Fibroblast of upper back skin (primary cell): Measurements from ENCODE around the gene AP1G2.
"Not testable (repeated sequence)": the region's sequence is repeated elsewhere in the genome, so short reads cannot be mapped to it uniquely, and the experiment has no call there.

Experiments used
- DNase-seq: peaks from one replicate; pipeline ENCODE4 v3.0.0-alpha.2; 2013

The AP1G2 gene

GRCh38 chr14:23555882-23556699 is 11.5 kb downstream of the AP1G2 start, which contains the start of gene THTPA:
TSS of gene THTPA (plus strand) at chr14:23556271. CDS start at chr14:23556758, 487 bp downstream.
- DNase-seq: peak; percentile 87

DNA sequence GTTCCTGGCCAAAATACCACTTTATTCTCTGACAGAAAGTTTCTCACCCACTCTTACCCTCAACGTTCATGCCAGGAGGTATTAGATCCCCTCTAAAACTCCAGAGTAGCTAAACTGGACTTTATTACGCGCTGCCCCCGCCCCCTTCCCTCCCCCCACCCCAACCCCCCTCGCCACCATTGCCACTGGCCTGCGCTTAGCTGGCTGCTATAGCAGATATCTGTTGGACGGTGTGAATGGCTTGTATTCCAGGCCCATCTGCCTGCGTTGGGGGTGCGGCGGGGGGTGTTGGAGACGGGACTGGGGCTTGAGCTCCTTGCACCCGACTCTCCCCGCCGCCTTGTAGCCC is 12.1 kb downstream of the AP1G2 start:
- no peak for DNase-seq

DNA sequence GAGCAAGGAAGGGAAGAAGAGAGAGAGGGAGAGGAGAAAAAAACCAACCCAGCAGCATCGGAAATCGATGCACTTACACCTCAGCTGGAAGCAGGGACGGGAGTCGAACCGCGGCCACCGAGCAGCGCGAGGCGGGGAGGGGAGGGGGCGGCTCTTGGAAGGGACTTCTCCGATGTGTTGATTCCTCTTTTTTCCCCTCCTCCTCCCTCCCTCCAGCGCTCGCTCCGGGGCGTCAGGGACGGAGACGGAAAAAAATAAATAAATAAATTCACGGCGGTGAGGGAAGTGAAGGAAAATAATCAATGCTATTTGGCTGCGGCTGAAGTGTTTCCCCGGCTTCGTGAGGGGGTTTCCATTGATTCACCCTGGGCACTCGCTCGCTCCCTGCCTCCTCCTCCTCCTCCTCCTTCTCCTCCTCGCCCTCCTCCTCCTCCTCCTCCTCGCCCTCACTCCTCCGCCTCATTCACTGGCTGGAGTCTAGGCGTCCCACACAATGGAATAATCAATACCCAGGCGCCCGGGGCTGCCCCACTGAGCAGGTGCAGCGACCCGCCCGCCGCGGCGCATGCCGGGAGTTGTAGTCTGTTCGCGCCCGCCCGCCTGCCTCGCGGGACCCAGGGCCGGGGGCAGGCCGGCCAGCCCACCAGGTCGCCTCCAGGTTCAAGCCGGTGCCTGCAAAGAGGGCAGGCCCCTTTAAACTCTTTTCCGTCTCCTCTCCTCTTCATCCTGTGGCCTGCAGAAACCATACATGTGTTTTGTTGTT is 16.1 kb downstream of the AP1G2 start, which contains the start of gene ZFHX2:
Gene ZFHX2, minus strand, starts transcription at position 500 of the 763 bp plus-strand sequence. CDS start 16,440 bp downstream, outside the sequence.
- DNase-seq: peak; percentile 42

DNA sequence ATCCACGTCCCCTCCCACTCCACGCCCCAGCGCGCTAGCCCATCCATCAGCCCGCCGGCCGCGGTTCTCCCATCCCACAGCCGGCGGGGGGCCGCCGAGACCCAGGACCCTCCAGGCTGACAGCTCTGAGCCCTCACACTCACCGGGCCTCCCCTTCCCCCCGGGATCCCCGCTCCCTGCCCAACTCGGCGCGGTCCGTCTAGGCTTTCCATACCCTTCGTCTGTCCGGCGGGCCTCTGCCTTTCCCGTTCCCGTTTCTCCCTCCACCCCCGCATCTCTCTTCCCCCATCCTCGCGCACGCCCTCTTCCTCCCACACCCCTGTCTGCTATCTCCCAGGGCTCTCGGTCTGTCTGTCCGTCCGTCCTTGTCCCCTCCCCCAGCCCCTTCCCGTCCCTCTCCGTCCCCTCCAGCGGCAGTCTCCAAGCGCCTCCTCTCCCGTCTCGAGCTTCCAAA is 16.8 kb downstream of the AP1G2 start:
- DNase-seq: no peak

- no peak for DNase-seq
Observed at GRCh38 chr14:23550131-23550811, 17.3 kb downstream of the AP1G2 start.

- peak; percentile 70 for DNase-seq
Observed at GRCh38 chr14:23548351-23549318, 19.0 kb downstream of the AP1G2 start.

DNA sequence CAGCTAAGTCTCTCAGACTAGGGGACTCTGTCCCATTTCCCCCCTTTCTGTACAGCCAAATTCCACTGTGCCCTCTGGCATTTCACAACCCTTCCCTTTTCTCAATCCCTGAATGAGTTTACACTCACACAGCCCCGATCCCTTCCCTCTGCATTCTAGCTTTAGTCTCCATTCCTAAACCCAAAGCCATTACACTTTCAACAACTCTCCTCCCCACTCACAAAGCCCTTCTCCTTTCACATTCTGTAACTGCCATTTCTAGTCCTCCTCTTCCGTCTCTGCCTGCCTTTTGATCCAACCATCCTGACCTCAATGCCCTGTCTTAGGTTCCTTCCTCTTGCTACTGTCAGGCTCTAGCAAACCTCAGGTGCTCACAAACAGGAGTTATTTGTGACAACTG is 19.7 kb downstream of the AP1G2 start:
- DNase-seq: no peak

DNA sequence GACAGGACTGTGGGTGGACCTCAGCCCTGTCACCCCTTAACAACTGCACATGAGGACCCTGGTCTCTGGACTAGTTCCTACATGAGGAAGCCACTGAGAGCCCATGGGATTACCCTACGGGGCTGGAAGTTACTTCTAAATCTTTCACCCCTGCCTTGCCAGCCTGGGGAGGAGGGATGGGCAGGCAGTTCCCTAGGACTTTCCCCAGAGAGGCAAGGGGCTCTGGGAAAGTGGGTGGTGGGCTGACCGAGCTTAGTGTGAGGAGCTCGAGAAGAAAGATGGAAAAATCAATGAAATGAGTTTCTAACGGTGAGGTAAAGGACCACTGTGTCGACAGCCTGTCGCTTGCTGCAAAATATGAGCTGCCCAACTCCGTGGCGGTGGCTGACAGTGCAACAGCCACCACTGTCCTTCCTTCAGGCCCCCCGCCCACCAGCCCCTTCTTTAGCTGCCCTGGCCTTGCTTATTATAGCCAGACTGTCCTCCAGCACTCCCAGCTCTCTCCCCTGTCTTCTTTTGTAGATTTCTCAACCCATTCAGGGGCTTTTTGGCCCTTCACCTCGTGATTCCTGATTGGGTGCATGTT is 21.0 kb downstream of the AP1G2 start:
- no peak for DNase-seq

GRCh38 chr14:23545740-23546365 is 21.7 kb downstream of the AP1G2 start:
- DNase-seq: no peak

DNA sequence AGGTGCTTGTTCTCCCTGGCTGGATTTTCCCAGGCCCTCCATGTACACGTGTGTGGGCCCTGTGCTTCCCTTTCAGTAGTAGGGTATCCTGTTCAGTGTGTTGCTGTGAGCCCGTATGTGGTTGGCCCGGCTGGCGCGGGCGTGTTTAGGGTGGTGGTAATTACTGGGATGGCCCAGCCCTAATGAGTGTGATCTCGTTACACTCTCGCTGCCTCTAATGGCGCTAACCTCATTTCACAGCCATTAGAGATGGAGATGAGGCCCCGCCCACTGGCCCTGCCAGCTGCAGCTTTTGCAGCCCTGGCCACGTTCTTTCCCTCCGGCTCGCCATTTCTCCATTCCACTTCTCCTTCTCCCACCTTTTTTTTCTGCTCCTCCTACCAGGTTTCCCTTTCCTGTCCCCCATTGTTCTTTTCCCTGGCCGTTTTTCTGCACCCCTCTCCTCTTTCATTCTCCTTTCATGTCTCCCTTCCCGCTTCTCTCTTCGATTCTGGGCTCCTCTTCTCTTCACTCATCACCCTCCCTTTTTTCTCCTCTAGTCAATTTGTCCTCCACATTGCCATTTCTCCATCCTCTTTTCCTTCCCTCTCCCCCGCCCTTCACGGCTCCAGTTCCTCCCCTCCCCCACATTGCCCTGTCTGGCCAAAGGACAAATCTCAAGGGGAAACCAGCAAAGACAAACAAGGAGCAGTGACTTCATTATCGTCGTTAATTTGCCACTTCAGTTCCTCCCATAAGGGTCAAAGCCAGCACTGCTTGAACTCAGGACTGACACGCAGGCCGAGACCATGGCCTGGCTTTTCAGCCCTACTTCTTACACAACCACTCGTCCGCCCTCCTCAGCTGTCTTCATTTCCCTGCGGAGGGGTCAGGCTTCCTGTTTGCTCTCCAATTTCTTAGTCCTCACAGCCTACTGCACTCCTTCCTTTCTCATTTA is 22.8 kb downstream of the AP1G2 start:
- DNase-seq: no peak

DNA sequence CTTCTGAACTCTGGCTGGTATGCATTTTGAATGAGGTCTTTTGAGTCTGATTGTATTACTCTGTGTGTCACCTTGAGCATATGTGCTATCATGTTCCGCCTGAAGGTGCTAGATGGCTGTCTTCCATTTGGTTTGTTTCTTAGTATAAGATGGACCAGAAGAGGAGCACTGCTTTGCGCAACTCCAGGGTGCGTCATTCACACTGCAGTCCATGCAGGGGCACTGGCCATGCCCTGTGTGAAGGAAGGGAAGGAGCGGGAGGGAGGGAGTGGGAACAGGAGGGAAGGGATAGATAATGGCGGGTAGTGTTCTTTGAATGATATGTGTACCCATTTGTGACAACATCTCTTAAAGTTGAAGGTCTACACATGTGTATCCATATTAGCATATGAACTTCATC is 24.2 kb downstream of the AP1G2 start:
- DNase-seq: no peak

DNA sequence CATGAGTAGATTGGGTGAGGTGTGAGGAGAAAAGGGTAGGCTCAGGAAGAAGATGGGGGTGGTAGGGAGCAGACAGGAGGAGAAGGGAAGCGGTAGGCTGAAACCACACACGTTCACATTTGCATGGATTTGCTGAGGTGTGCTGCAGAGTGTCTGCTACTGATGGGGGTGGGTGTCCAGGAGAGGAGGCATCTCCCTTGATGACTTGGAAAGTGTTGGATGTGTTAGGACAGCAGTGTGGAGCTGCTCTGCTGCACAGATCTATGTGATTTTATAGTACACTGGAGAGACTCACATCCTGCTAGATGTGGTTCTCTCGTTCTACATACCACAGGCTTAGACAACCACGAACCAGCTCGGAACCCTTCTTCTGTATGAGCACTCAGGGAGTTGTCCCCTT is 25.3 kb downstream of the AP1G2 start:
- DNase-seq: no peak

DNA sequence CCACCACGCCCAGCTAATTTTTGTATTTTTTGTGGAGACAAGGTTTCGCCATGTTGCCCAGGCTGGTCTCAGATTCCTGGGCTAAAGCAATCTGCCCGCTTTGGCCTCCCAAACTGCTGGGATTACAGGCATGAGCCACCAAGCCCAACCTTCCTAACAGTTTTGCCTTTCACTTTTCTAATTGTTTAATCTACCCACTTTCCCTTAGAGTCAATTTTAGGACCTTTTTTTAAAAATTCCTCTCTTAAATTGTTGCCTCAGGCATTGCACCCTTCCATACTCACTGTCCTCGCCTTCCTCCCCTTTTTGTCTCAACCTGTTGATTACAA is 27.5 kb downstream of the AP1G2 start:
- no peak for DNase-seq

- peak; percentile 44 for DNase-seq
Observed at GRCh38 chr14:23539248-23540140, 28.1 kb downstream of the AP1G2 start.

DNA sequence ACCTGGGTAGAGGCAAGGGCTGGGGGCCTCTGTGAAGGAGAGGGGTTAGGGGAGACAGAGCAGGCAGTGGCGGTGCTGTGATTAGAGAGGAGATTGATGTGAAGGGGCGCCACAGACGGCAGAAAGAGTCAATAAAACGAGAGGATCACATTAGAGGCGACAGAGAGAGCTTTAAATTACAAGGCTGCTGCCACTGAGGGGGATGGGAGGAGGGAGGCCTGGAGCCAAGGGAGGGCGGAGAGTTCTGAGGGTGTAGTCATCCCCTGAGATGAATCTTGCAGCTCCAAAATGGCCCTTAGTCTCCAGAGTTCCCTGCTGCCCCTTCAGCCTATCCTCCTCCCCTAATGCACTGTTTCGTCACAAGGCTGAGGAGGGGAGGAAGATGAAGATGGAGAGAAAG is 28.8 kb downstream of the AP1G2 start:
- peak; percentile 42 for DNase-seq

DNA sequence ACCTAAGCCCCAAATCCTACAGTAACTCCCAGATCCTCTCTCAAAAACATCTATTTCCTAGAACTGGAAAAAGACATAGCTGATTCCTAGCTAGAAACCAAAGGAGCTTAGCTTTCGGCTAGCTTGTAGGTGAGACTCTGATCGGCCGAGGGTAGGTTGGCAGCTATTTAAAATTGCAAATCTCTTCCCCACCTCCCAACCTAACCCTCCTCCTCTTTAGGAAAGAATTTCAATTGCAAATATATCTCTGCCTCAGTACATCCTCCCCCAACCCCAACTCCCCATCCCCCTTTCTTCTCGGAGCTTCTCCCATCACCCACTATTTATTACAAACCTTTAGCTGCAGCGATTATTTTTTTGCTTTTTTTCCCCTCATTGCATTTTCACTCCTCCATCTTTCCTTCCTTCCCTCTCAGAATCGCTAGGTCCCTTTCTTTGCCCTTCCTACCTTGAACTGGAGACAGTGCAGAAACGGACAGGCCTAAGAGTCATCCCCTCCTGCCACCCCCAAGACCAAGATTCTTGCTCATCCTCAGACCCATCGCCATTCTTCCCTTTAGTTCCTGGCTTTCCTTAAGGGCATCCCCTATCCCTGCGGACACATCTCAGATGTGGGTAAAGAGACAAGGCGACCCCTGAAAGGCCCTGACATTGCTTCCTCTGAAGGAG is 29.4 kb downstream of the AP1G2 start:
- no peak for DNase-seq

DNA sequence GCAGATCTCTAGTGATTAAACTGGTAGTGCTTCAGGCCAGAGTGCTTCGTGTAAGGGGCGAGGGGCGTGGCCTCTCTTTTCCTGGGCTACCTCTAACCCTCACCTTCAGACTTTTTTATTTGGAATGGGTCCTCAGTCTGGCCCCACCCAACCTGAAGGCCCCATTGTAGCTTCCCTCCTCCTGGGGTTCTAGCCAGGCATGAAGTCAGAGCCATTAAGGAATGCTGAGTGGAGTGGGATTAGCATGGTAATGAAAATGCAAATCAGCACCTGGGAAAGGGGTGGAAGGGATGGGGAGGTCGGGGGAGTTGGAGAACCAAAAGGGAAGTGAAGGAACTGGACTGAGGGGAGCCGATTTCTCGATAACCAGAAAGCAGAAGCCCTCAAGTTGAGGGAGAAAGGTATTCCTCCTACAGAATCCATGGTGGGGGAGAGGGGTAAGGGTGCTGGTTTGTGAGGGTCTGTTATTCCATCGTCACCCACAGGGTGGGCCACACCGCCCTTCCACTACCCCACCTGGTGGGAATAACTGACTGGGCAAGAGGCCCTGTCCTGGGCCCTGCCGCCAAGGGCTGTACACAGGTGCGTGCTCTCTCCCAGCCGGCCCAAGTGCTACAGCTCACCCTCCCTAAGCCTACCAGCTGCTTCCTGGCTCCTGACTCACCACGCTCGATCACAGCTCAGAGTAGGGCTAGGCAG is 30.1 kb downstream of the AP1G2 start:
- peak; percentile 16 for DNase-seq

DNA sequence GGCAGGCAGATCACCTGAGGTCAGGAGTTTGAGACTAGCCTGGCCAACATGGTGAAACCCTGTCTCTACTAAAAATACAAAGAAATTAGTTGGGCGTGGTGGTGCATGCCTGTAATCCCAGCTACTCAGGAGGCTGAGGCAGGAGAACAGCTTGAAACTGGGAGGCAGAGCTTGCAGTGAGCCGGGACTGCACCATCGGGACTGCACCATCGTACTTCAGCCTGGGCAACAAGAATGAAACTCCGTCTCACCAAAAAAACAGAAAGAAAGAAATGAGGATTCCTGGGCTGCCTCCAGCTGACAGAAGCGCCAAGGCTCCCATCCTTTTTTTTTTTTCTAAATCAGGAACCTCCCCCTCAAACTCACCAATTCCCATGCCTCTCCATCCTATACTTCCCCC is 30.7 kb downstream of the AP1G2 start:
- not testable (repeated sequence) for DNase-seq
